ENCODE measurements around the gene CDH13.

CDH13 gene

DNA sequence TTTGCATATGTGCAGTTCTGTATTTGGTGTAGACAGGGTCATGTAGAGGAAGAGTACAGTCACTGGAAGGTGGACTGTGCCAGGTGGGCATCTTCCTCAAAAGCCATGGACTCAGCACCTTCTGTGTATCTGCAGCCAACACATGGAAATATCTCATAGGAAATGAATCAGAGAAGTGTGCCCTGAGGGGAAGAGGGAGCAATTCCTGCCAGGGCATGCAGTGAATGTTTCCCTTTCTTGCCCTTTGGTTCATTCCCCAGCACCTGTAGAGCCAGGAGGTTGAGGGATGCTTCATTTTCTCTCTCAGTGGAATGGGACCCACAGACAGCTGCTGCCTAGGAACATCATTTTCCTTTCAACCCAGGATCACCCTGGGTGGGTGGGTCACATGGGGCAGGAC lies 1034.9 kb downstream of the CDH13 start:
- H3K4me2 ChIP-seq (ENCODE audit: low read length), result no peak overlapping the region
- no peaks in the 10 kb centered on the region for H3K9me3 ChIP-seq (ENCODE audit: insufficient read depth, low read length)
- H3K9ac ChIP-seq (ENCODE audit: low read length), result no peak overlapping the region
- H3K79me2 ChIP-seq (ENCODE audit: low read length), result no peaks in the 10 kb centered on the region
- no peaks in the 10 kb centered on the region for H3K4me1 ChIP-seq (ENCODE audit: low read length)
- no peaks in the 10 kb centered on the region for H3K36me3 ChIP-seq (replicated peaks; ENCODE audit: low read depth, low read length)
- no peak overlapping the region for H3K27ac ChIP-seq (ENCODE audit: low read length)
- H3K4me3 ChIP-seq (ENCODE audit: low read length), result no peak overlapping the region
- peaks cover 4% of the 10 kb centered on the region; the same call in 1 of the 2 replicates for H3K27me3 ChIP-seq (ENCODE audit: low read depth, low read length)
- no peak for TF ChIP-seq EZH2phosphoT487 (IDR thresholded peaks at IDR 0.05; ENCODE audit: low read depth)
- TF ChIP-seq, protein P1, sequence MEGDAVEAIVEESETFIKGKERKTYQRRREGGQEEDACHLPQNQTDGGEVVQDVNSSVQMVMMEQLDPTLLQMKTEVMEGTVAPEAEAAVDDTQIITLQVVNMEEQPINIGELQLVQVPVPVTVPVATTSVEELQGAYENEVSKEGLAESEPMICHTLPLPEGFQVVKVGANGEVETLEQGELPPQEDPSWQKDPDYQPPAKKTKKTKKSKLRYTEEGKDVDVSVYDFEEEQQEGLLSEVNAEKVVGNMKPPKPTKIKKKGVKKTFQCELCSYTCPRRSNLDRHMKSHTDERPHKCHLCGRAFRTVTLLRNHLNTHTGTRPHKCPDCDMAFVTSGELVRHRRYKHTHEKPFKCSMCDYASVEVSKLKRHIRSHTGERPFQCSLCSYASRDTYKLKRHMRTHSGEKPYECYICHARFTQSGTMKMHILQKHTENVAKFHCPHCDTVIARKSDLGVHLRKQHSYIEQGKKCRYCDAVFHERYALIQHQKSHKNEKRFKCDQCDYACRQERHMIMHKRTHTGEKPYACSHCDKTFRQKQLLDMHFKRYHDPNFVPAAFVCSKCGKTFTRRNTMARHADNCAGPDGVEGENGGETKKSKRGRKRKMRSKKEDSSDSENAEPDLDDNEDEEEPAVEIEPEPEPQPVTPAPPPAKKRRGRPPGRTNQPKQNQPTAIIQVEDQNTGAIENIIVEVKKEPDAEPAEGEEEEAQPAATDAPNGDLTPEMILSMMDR (IDR thresholded peaks at IDR 0.05; ENCODE audit: low read depth, low read length), result no peak
- no peak overlapping the region for H2AFZ ChIP-seq (ENCODE audit: low read depth, low read length)
- no peaks in the 10 kb centered on the region for H4K20me1 ChIP-seq (ENCODE audit: insufficient read depth, low read length)

- Histone ChIP-seq H3K27me3 (ENCODE audit: low read depth, low read length) (peaks cover 16% of the 10 kb centered on the region; the same call in 1 of the 2 replicates), H3K4me3 (ENCODE audit: low read length) (no peak overlapping the region), H2AFZ (ENCODE audit: low read depth, low read length) (no peak overlapping the region), H3K4me2 (ENCODE audit: low read length) (no peak overlapping the region), H3K4me1 (ENCODE audit: low read length) (no peaks in the 10 kb centered on the region), H3K27ac (ENCODE audit: low read length) (no peak overlapping the region), H3K9ac (ENCODE audit: low read length) (no peak overlapping the region), H3K79me2 (ENCODE audit: low read length) (no peaks in the 10 kb centered on the region), H3K36me3 (replicated peaks; ENCODE audit: low read depth, low read length) (no peaks in the 10 kb centered on the region), H3K9me3 (ENCODE audit: insufficient read depth, low read length) (no peaks in the 10 kb centered on the region), H4K20me1 (ENCODE audit: insufficient read depth, low read length) (no peaks in the 10 kb centered on the region)
- TF ChIP-seq EZH2phosphoT487 (IDR thresholded peaks at IDR 0.05; ENCODE audit: low read depth), result no peak
- TF ChIP-seq, protein P1 (IDR thresholded peaks at IDR 0.05; ENCODE audit: low read depth, low read length), result no peak
These were observed 1039.7 kb downstream of the CDH13 start for GRCh38 chr16:83666449-83666848.

DNA sequence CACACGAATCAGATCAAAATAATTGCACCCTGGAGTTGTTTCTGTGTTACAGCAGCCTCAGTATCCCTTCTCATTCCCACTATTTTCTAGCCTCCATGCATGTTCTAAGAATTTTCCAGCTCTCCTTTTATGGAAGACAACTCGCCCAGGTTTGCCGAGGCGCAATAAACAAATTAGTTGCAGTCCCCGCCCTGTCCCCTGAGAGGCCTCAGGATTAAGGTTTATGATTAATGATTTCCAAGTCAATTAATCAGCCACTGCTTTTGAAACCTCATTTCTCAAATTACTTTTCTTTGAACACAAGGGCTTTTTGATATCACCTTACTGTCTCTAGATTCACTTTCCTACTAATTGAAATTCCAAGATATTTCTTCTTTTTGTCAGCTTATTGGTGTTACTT lies 1042.7 kb downstream of the CDH13 start:
- H4K20me1 ChIP-seq (ENCODE audit: insufficient read depth, low read length), result no peaks in the 10 kb centered on the region
- H3K9ac ChIP-seq (ENCODE audit: low read length), result no peak overlapping the region
- no peak overlapping the region for H3K27ac ChIP-seq (ENCODE audit: low read length)
- no peaks in the 10 kb centered on the region for H3K4me1 ChIP-seq (ENCODE audit: low read length)
- no peak overlapping the region for H3K4me3 ChIP-seq (ENCODE audit: low read length)
- peaks cover 12% of the 10 kb centered on the region; the same call in 1 of the 2 replicates for H3K27me3 ChIP-seq (ENCODE audit: low read depth, low read length)
- H3K36me3 ChIP-seq (replicated peaks; ENCODE audit: low read depth, low read length), result no peaks in the 10 kb centered on the region
- H3K4me2 ChIP-seq (ENCODE audit: low read length), result no peak overlapping the region
- TF ChIP-seq EZH2phosphoT487 (IDR thresholded peaks at IDR 0.05; ENCODE audit: low read depth), result no peak
- TF ChIP-seq, protein P1 (IDR thresholded peaks at IDR 0.05; ENCODE audit: low read depth, low read length), result no peak
- H3K79me2 ChIP-seq (ENCODE audit: low read length), result no peaks in the 10 kb centered on the region
- no peaks in the 10 kb centered on the region for H3K9me3 ChIP-seq (ENCODE audit: insufficient read depth, low read length)
- no peak overlapping the region for H2AFZ ChIP-seq (ENCODE audit: low read depth, low read length)

- no peaks in the 10 kb centered on the region for H3K4me1 ChIP-seq (ENCODE audit: low read length)
- no peak overlapping the region for H3K27ac ChIP-seq (ENCODE audit: low read length)
- H3K4me3 ChIP-seq (ENCODE audit: low read length), result no peak overlapping the region
- no peak for TF ChIP-seq EZH2phosphoT487 (IDR thresholded peaks at IDR 0.05; ENCODE audit: low read depth)
- TF ChIP-seq, protein P1 (IDR thresholded peaks at IDR 0.05; ENCODE audit: low read depth, low read length), result no peak
- no peaks in the 10 kb centered on the region for H3K9me3 ChIP-seq (ENCODE audit: insufficient read depth, low read length)
- H3K4me2 ChIP-seq (ENCODE audit: low read length), result no peak overlapping the region
- H3K36me3 ChIP-seq (replicated peaks; ENCODE audit: low read depth, low read length), result no peaks in the 10 kb centered on the region
- no peaks in the 10 kb centered on the region for H3K79me2 ChIP-seq (ENCODE audit: low read length)
- no peak overlapping the region for H2AFZ ChIP-seq (ENCODE audit: low read depth, low read length)
- no peak overlapping the region for H3K9ac ChIP-seq (ENCODE audit: low read length)
- no peaks in the 10 kb centered on the region for H4K20me1 ChIP-seq (ENCODE audit: insufficient read depth, low read length)
- 0 out of 2 replicates have a peak, but pooled peaks cover 8% of the 10 kb centered on the region for H3K27me3 ChIP-seq (ENCODE audit: low read depth, low read length)
These were observed 1048.3 kb downstream of the CDH13 start for GRCh38 chr16:83674931-83675535.

Measured in OCI-LY3 (cell line).